Mesothelial cell of epicardium (in vitro differentiated cells): Measurements from ENCODE around the gene ZFAND2A. TPM values are rescaled to one million over a fixed set of nuclear protein-coding genes. Genes with fewer than 3 reads are reported as not detected.

ENCODE experiments used
- DNase-seq, 2 experiments: peaks; one replicate each; pipeline ENCODE4 v3.0.0; 2021; ENCODE audit warnings: low spot score in 2 of 2; ENCODE audit not compliant: unreplicated experiment in 2 of 2
- H3K27ac Mint-ChIP-seq: 2 replicates; pipeline ENCODE4 v1.8.0; 2021; ENCODE audit warnings: mixed read lengths
- H3K27me3 Mint-ChIP-seq: 2 replicates; pipeline ENCODE4 v1.8.0; 2021; ENCODE audit warnings: low read depth, mixed read lengths
- H3K36me3 Mint-ChIP-seq: 2 replicates; pipeline ENCODE4 v1.8.0; 2021; ENCODE audit warnings: mixed read lengths
- H3K4me1 Mint-ChIP-seq: 2 replicates; pipeline ENCODE4 v1.8.0; 2021; ENCODE audit warnings: mixed read lengths
- H3K4me3 Mint-ChIP-seq: 2 replicates; pipeline ENCODE4 v1.8.0; 2021; ENCODE audit warnings: mild to moderate bottlenecking, moderate library complexity, mixed read lengths
- H3K9me3 Mint-ChIP-seq: 2 replicates; pipeline ENCODE4 v1.8.0; 2021; ENCODE audit warnings: mixed read lengths
- total RNA-seq: library from RNA; stranded (reverse); gene quantifications from 3 replicates; pipeline ENCODE4 v1.2.1, GENCODE V29; 2021
- TF ChIP-seq, protein P1 (sequence below): fragments of 200-600 bp; sonication (generic); IDR thresholded peaks from one replicate; pipeline ENCODE4 v1.5.0; 2021; ENCODE audit warnings: antibody characterized with exemption; ENCODE audit not compliant: unreplicated experiment

The ZFAND2A gene
- total RNA-seq, 1 donor from 2014 or later: 16.3 TPM

DNA sequence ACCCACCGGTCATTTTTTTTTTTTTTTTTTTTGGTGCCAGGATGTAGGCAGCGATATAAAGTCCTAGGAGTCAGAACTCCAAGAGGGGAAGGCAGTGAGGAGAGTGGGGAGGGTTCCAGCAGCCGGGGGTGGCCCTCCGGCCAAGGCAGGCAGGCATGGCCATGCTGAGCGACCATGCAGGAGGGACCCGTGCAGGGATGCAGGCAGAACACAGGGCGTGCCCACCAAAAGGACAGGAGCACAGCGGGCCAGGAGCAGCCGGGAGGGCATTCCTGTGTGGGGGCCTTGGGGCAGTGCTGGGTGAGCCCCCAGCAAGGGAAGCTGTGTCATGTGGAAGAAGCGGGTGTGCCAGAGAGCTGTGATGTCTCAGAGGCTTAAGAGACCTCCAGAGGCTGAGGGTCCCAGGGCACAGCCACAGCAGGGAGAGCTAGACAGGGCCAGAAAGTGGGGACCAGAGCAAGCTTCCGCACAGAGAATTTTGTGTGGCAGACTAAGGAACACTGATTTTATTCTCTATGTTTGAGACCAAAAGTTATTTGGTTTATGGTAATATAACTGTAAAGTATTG is 5.7 kb downstream of the ZFAND2A start:
- no peak for DNase-seq
- H3K27me3 Mint-ChIP-seq: no peaks in the 10 kb centered on the region
- peaks cover 12% of the 10 kb centered on the region for H3K4me1 Mint-ChIP-seq
- no peak overlapping the region for H3K4me3 Mint-ChIP-seq
- peaks cover 12% of the 10 kb centered on the region for H3K36me3 Mint-ChIP-seq
- no peak overlapping the region for H3K27ac Mint-ChIP-seq
- no peaks in the 10 kb centered on the region for H3K9me3 Mint-ChIP-seq
- TF ChIP-seq, protein P1, sequence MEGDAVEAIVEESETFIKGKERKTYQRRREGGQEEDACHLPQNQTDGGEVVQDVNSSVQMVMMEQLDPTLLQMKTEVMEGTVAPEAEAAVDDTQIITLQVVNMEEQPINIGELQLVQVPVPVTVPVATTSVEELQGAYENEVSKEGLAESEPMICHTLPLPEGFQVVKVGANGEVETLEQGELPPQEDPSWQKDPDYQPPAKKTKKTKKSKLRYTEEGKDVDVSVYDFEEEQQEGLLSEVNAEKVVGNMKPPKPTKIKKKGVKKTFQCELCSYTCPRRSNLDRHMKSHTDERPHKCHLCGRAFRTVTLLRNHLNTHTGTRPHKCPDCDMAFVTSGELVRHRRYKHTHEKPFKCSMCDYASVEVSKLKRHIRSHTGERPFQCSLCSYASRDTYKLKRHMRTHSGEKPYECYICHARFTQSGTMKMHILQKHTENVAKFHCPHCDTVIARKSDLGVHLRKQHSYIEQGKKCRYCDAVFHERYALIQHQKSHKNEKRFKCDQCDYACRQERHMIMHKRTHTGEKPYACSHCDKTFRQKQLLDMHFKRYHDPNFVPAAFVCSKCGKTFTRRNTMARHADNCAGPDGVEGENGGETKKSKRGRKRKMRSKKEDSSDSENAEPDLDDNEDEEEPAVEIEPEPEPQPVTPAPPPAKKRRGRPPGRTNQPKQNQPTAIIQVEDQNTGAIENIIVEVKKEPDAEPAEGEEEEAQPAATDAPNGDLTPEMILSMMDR: no peak

DNA sequence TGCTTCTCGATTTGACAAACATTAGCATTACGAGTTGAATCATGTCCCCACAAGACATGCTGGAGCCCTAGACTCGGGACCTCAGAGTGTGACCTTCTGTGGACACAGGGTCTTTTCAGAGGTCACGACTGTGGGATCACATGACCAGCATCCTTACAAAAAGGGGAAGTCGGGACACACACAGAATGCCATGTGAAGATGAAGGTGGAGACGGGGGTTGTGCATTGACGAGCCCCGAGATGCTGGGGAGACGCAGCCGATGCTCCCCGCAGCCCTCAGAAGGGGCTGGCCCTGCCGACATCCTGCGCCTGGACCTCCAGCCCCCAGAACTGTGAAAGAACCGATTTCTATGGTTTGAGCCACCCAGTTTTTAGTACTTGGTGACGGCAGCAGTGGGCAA is 7.5 kb downstream of the ZFAND2A start:
- Mint-ChIP-seq H3K27me3 (no peaks in the 10 kb centered on the region), H3K4me1 (no peaks in the 10 kb centered on the region), H3K36me3 (peaks cover 12% of the 10 kb centered on the region)

DNA sequence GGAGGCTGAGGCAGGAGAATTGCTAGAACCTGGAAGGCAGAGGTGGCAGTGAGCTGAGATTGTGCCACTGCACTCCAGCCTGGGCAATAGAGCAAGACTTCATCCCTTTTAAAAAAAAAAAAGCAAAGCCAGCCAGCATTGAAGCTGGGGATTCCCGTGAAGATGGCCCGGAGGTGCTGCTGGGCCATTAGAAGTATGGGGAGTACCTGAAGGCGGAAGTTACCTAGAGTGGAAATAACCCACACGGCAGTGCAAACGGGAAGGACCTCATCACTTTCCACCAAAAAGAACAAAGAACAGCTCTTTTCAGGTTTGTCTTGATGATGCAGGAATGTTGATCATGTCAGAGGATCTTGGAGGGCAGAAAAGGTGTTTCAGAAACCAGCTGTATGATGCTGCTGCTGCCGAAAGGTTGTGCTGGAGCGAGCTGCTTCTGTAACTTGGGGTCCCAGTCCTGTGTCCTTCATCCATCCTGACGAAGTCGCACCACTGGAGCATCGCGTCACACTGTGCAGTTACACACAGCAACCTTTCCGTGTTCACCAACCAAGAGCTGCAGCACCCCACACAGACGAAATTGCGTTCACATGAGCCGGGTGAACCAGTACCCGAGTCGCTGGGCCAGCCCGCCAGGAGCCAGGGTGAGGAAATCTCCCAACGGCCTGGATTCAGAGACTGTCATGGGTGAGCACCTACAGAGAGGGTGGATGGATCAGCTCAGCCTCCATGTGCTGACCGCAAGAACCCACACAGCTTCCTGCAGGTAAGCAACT is 8.2 kb downstream of the ZFAND2A start:
- Mint-ChIP-seq H3K36me3 (peaks cover 12% of the 10 kb centered on the region), H3K9me3 (no peaks in the 10 kb centered on the region), H3K27me3 (no peaks in the 10 kb centered on the region), H3K4me1 (no peaks in the 10 kb centered on the region), H3K4me3 (no peak overlapping the region), H3K27ac (no peak overlapping the region)
- TF ChIP-seq, protein P1: no peak
- no peak for DNase-seq

More for the DNA sequence above, 7.5 kb downstream of the ZFAND2A start:
- no peak for DNase-seq
- TF ChIP-seq, protein P1: no peak
- no peak overlapping the region for H3K4me3 Mint-ChIP-seq
- no peaks in the 10 kb centered on the region for H3K9me3 Mint-ChIP-seq
- no peak overlapping the region for H3K27ac Mint-ChIP-seq

DNA sequence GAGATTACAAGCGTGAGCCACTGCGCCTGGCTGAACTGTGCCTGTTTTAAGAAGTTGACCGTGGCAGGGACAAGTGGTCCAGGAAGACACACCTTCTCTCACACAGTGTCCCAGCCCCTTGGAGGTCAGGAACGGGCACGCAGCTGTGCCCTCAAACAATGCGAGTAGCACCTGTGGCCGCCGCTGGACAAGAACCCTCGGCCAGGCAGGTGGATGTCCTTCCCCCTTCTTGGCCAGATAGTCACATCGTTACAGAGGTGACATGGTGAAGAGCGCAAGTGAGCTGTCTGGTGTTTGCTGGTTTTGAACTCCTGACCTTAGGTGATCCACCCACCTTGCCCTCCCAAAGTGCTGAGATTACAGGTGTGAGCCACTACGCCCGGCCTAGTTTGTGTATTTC is 8.8 kb downstream of the ZFAND2A start:
- DNase-seq: no peak
- TF ChIP-seq, protein P1: no peak
- no peak overlapping the region for H3K4me3 Mint-ChIP-seq
- peaks cover 12% of the 10 kb centered on the region for H3K36me3 Mint-ChIP-seq
- H3K27me3 Mint-ChIP-seq: no peaks in the 10 kb centered on the region
- no peak overlapping the region for H3K27ac Mint-ChIP-seq
- no peaks in the 10 kb centered on the region for H3K9me3 Mint-ChIP-seq
- no peaks in the 10 kb centered on the region for H3K4me1 Mint-ChIP-seq

DNA sequence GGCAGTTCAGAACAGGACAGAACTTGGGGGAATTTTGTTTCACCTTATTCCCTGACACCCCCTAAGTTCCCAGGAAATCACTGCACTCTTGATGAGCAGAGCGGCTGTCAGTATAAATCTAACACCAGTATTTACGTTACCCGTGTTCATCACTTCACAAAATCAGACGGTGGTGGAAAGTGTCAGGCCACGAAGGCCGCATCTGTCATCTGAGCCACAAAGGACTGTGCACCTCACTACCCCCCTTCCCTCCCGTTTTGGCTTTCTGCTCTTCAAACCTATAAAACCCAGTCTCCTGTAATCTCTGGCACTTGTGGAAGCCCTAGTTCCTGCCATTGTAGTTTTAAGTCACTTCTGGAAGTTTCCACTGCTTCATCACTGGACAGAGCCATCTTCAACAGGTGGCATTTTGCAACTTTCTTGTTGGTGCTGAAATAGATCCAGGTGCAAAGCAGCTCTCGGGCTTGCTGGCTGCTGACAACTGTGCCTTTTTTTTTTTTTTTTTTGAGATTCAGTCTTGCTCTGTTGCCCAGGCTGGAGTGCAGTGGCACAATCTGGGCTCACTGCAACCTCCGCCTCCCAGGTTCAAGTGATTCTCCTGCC is 9.5 kb downstream of the ZFAND2A start:
- DNase-seq: no peak
- Mint-ChIP-seq H3K36me3 (peaks cover 12% of the 10 kb centered on the region), H3K4me1 (no peaks in the 10 kb centered on the region), H3K4me3 (no peak overlapping the region), H3K27me3 (no peaks in the 10 kb centered on the region), H3K27ac (no peak overlapping the region), H3K9me3 (no peaks in the 10 kb centered on the region)
- TF ChIP-seq, protein P1: no peak
